ENCODE data around the gene CEP192. TPM values are rescaled to one million over a fixed set of nuclear protein-coding genes. Genes with fewer than 3 reads are reported as not detected.
"Not testable (repeated sequence)": the region's sequence is repeated elsewhere in the genome, so short reads cannot be mapped to it uniquely, and the experiment has no call there.

Gene CEP192
- total and polyA plus RNA-seq, 2 donors from 2014 or later, result 4.9 to 31.7 TPM

- H3K9ac ChIP-seq (ENCODE audit: low read length in 3 of 3), result no peak overlapping the region
- H3K27me3 ChIP-seq (ENCODE audit: control insufficient read depth, insufficient read depth, low read length), result no peaks in the 10 kb centered on the region
- no peak for DNase-seq
- H3K4me1 ChIP-seq (ENCODE audit: control insufficient read depth in 2 of 3, insufficient read depth in 2 of 3, low read depth in 1 of 3, low read length in 3 of 3), result peaks cover 4 to 9% (median 8%) of the 10 kb centered on the region in 3 donors
- TF ChIP-seq, protein P1, sequence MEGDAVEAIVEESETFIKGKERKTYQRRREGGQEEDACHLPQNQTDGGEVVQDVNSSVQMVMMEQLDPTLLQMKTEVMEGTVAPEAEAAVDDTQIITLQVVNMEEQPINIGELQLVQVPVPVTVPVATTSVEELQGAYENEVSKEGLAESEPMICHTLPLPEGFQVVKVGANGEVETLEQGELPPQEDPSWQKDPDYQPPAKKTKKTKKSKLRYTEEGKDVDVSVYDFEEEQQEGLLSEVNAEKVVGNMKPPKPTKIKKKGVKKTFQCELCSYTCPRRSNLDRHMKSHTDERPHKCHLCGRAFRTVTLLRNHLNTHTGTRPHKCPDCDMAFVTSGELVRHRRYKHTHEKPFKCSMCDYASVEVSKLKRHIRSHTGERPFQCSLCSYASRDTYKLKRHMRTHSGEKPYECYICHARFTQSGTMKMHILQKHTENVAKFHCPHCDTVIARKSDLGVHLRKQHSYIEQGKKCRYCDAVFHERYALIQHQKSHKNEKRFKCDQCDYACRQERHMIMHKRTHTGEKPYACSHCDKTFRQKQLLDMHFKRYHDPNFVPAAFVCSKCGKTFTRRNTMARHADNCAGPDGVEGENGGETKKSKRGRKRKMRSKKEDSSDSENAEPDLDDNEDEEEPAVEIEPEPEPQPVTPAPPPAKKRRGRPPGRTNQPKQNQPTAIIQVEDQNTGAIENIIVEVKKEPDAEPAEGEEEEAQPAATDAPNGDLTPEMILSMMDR (IDR thresholded peaks at IDR 0.05; ENCODE audit: borderline replicate concordance, extremely low read depth, insufficient read depth), result no peak
- no peak overlapping the region for H3K27ac ChIP-seq (ENCODE audit: low read depth in 2 of 2, low read length in 2 of 2)
- H3K4me3 ChIP-seq (ENCODE audit: low read length in 3 of 3), result no peak overlapping the region
- FAIRE-seq, result no peak
- H3K36me3 ChIP-seq (ENCODE audit: control insufficient read depth in 2 of 3, insufficient read depth in 3 of 3, low read length in 3 of 3), result peaks cover 0 to 10% (median 5%) of the 10 kb centered on the region in 3 donors
- intact Hi-C loops (cut with DNase I), result no loop called here
- H3K9me3 ChIP-seq (ENCODE audit: control insufficient read depth in 2 of 3, insufficient read depth in 1 of 3, low read length in 3 of 3), result no peaks in the 10 kb centered on the region
These were observed 5.6 kb downstream of the CEP192 start for GRCh38 chr18:12996661-12997292.

DNA sequence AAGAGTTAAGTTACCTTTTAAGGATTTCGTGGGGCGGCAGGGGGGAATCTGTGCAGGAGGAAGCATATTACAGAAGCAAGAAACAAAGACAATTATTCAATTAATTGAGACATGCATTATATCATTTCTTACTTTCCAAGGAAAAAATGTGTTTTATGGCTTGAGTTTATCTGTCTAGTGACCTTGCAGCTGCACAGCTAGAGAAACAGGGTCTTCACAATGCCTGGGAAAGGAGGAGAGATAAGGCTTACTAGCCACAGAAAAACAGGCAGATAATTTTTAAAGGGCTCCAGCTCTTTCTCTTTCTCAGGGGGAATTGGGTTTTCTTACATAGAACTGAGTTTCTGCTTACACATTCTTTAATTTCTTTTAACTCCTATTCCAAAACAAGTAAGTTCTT lies 6.2 kb downstream of the CEP192 start:
- H3K4me1 ChIP-seq (ENCODE audit: control insufficient read depth in 2 of 3, insufficient read depth in 2 of 3, low read depth in 1 of 3, low read length in 3 of 3); H3K9ac ChIP-seq (ENCODE audit: low read length in 3 of 3); FAIRE-seq; DNase-seq; H3K27me3 ChIP-seq (ENCODE audit: control insufficient read depth, insufficient read depth, low read length); H3K9me3 ChIP-seq (ENCODE audit: control insufficient read depth in 2 of 3, insufficient read depth in 1 of 3, low read length in 3 of 3); H3K4me3 ChIP-seq (ENCODE audit: low read length in 3 of 3); intact Hi-C loops (cut with DNase I); H3K27ac ChIP-seq (ENCODE audit: low read depth in 2 of 2, low read length in 2 of 2): not testable (repeated sequence)
- peaks cover 0 to 10% (median 5%) of the 10 kb centered on the region in 3 donors for H3K36me3 ChIP-seq (ENCODE audit: control insufficient read depth in 2 of 3, insufficient read depth in 3 of 3, low read length in 3 of 3)

DNA sequence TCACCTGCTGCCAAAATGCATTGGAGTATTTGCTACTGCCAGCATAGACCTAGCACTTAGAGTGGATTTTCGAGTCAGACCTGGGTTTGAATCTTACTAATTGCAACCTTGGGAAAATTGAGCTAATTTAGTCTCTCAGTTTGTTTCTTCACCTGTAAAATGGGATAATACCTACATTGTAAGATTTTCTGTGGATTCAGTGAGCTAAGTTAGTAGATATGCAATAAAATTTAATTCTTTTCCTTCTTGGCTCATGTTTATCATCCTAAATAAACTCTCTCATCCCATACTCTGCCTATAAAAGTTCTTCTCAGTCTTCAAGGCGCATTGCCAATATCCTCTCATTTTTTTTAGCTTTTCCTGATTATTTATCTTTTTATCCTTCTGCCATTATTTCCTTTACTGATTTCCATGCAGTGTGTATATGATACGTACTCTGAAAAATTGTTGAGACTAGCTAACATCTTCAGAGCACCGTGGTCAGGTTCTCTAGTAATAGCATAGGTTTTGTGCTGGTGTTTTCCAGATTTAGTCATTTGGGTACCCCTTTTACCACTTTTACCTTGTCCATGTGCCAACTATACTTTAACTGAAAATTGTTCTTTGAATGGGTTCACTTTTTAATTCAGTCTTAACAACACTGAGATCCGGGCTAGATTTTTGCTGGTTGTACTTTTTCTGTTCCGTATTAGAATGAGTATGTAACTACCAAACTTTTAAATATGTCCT lies 7.3 kb downstream of the CEP192 start:
- intact Hi-C loops (cut with DNase I), result no loop called here
- TF ChIP-seq, protein P1 (IDR thresholded peaks at IDR 0.05; ENCODE audit: borderline replicate concordance, extremely low read depth, insufficient read depth), result no peak
- H3K9ac ChIP-seq (ENCODE audit: low read length in 3 of 3), result no peak overlapping the region
- no peaks in the 10 kb centered on the region for H3K9me3 ChIP-seq (ENCODE audit: control insufficient read depth in 2 of 3, insufficient read depth in 1 of 3, low read length in 3 of 3)
- peaks cover 0 to 10% (median 5%) of the 10 kb centered on the region in 3 donors for H3K36me3 ChIP-seq (ENCODE audit: control insufficient read depth in 2 of 3, insufficient read depth in 3 of 3, low read length in 3 of 3)
- peaks cover 0 to 2% (median 0%) of the 10 kb centered on the region in 3 donors for H3K4me1 ChIP-seq (ENCODE audit: control insufficient read depth in 2 of 3, insufficient read depth in 2 of 3, low read depth in 1 of 3, low read length in 3 of 3)
- H3K27ac ChIP-seq (ENCODE audit: low read depth in 2 of 2, low read length in 2 of 2), result no peak overlapping the region
- H3K4me3 ChIP-seq (ENCODE audit: low read length in 3 of 3), result no peak overlapping the region
- DNase-seq (no peak), FAIRE-seq (no peak)
- H3K27me3 ChIP-seq (ENCODE audit: control insufficient read depth, insufficient read depth, low read length), result no peaks in the 10 kb centered on the region

GRCh38 chr18:13003466-13003896 lies 12.3 kb downstream of the CEP192 start:
- Histone ChIP-seq H3K27ac (ENCODE audit: low read depth in 2 of 2, low read length in 2 of 2) (no peak overlapping the region), H3K4me3 (ENCODE audit: low read length in 3 of 3) (no peak overlapping the region), H3K9ac (ENCODE audit: low read length in 3 of 3) (no peak overlapping the region), H3K27me3 (ENCODE audit: control insufficient read depth, insufficient read depth, low read length) (no peaks in the 10 kb centered on the region), H3K4me1 (ENCODE audit: control insufficient read depth in 2 of 3, insufficient read depth in 2 of 3, low read depth in 1 of 3, low read length in 3 of 3) (no peaks in the 10 kb centered on the region), H3K36me3 (ENCODE audit: control insufficient read depth in 2 of 3, insufficient read depth in 3 of 3, low read length in 3 of 3) (peaks cover 0 to 13% (median 7%) of the 10 kb centered on the region in 3 donors), H3K9me3 (ENCODE audit: control insufficient read depth in 2 of 3, insufficient read depth in 1 of 3, low read length in 3 of 3) (no peaks in the 10 kb centered on the region)
- no peak for FAIRE-seq
- TF ChIP-seq, protein P1 (IDR thresholded peaks at IDR 0.05; ENCODE audit: borderline replicate concordance, extremely low read depth, insufficient read depth), result peak; percentile 18
- DNase-seq, result peak in 4 of 5 donors; percentile 37 to 53 (median 48)
- intact Hi-C loops (cut with DNase I), result no loop called here
